ENCODE data around the gene CTNNBIP1. TPM values are rescaled to one million over a fixed set of nuclear protein-coding genes. Genes with fewer than 3 reads are reported as not detected.

The CTNNBIP1 gene
- total RNA-seq, 4 donors from 2014 or later = 17.0 to 27.2 (median 23.4) TPM

DNA sequence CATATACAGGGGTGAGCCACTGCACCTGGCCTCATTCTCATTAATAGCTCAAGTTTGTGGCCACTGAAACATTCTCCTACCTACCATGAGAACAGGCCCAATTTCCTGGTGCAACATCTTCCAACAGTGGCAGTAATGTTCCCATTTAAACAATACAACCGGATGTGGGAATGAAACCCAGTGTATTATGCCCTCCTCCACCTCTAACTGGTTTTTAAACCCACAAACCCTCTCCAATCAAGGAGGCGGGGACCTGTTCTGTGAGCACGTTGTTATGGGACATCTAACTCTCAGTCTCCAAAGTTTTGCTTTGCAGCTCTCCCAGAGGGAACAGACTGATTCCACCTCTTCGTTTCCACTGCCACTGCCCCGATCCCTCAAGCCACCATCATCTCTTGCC lies 2.6 kb downstream of the CTNNBIP1 start:
- DNase-seq (ENCODE audit: extremely low spot score) = no peak
- no peak overlapping the region for H3K4me3 ChIP-seq
- peaks cover 25 to 44% (median 30%) of the 10 kb centered on the region in 4 donors for H3K4me1 ChIP-seq
- H3K27me3 ChIP-seq = no peaks in the 10 kb centered on the region
- no peaks in the 10 kb centered on the region for H3K9me3 ChIP-seq
- no peak overlapping the region for H3K27ac ChIP-seq (replicated peaks in 1 of 4)
- H3K36me3 ChIP-seq = no peaks in the 10 kb centered on the region
- intact Hi-C loops (cut with DNase I) = no loop called here
- no peak for TF ChIP-seq POLR2AphosphoS5 (IDR thresholded peaks at IDR 0.05)
- WGBS = 79% methylated on average over 5 of the region's 5 CpGs

DNA sequence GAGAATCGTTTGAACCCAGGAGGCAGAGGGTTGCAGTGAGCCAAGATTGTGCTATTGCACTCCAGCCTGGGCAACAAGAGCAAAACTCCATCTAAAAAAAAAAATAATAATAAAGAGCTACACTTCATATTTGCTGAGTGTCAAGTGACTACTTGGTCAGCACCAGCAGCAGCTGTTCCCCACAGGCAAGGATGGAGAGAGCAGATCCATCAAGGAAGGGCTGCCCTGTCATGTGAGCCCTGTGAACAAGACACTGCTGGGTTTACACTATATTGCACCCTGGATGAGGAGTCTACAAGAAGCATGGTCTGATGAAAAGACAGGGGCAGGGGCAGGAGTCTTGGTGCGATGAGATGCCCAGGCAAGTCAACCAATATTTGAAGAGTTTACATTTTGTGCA lies 3.6 kb downstream of the CTNNBIP1 start:
- intact Hi-C loops (cut with DNase I) = no loop called here
- Histone ChIP-seq H3K27me3 (no peaks in the 10 kb centered on the region), H3K36me3 (no peaks in the 10 kb centered on the region), H3K4me1 (peaks cover 33 to 50% (median 36%) of the 10 kb centered on the region in 4 donors), H3K9me3 (no peaks in the 10 kb centered on the region), H3K4me3 (no peak overlapping the region), H3K27ac (replicated peaks in 1 of 4) (no peak overlapping the region)
- no peak for DNase-seq (ENCODE audit: extremely low spot score)
- TF ChIP-seq EP300 (IDR thresholded peaks at IDR 0.05) (no peak), POLR2AphosphoS5 (IDR thresholded peaks at IDR 0.05) (no peak), POLR2A (IDR thresholded peaks at IDR 0.05; ENCODE audit: low read depth) (no peak)
- TF ChIP-seq, protein P1, sequence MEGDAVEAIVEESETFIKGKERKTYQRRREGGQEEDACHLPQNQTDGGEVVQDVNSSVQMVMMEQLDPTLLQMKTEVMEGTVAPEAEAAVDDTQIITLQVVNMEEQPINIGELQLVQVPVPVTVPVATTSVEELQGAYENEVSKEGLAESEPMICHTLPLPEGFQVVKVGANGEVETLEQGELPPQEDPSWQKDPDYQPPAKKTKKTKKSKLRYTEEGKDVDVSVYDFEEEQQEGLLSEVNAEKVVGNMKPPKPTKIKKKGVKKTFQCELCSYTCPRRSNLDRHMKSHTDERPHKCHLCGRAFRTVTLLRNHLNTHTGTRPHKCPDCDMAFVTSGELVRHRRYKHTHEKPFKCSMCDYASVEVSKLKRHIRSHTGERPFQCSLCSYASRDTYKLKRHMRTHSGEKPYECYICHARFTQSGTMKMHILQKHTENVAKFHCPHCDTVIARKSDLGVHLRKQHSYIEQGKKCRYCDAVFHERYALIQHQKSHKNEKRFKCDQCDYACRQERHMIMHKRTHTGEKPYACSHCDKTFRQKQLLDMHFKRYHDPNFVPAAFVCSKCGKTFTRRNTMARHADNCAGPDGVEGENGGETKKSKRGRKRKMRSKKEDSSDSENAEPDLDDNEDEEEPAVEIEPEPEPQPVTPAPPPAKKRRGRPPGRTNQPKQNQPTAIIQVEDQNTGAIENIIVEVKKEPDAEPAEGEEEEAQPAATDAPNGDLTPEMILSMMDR (IDR thresholded peaks at IDR 0.05) = no peak
- WGBS = 91% methylated on average over 2 of the region's 2 CpGs

DNA sequence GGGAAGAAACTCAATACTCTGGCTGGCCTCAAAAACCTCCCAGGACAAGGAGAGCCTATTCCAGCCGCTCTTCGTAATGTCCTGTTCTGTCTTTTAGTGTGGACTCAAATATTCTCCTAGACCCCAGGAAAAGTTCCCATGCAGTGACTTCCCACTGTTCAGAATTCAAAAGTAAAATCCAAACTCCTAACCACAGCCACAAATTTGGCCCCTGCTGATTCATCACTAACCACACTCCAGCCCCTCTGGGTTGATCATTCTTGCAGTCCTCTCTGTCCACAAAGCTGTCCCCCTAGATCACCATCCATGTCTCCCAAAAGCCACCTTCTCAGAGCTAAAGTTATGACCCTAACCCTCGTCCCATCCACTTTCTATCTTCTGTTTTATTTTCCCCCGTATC lies 5.1 kb downstream of the CTNNBIP1 start:
- H3K9me3 ChIP-seq = no peaks in the 10 kb centered on the region
- no peak overlapping the region for H3K27ac ChIP-seq (replicated peaks in 1 of 4)
- H3K27me3 ChIP-seq = no peaks in the 10 kb centered on the region
- no peaks in the 10 kb centered on the region for H3K36me3 ChIP-seq
- H3K4me1 ChIP-seq = peaks cover 42 to 59% (median 45%) of the 10 kb centered on the region in 4 donors
- H3K4me3 ChIP-seq = no peak overlapping the region
- intact Hi-C loops (cut with DNase I) = no loop called here
- DNase-seq (ENCODE audit: extremely low spot score) = no peak
- TF ChIP-seq EP300 (IDR thresholded peaks at IDR 0.05) (no peak), POLR2A (IDR thresholded peaks at IDR 0.05; ENCODE audit: low read depth) (no peak), POLR2AphosphoS5 (IDR thresholded peaks at IDR 0.05) (no peak)
- TF ChIP-seq, protein P1 (IDR thresholded peaks at IDR 0.05) = no peak
- 65% methylated on average over 4 of the region's 4 CpGs for WGBS

DNA sequence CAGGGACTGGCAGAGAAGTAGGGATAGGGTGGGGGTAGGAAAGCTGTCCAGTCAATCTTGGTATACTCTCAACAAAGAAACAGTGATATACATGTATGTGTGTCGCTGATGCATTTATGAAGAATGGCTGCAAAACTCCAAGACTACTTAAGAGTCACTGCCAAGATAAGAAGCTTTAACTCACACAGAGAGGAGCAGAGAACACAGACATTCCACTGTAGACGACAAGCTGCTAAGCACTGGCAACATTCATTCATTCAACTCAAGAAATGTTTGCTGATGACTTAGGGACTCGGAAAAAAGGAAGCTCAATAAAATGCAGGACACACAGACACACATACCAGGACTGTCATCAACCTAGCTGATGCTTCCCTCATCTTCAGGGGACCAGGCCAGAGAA lies 5.5 kb downstream of the CTNNBIP1 start:
- TF ChIP-seq EP300 (IDR thresholded peaks at IDR 0.05) = no peak
- no peak for TF ChIP-seq POLR2A (IDR thresholded peaks at IDR 0.05; ENCODE audit: low read depth)
- no peak for TF ChIP-seq POLR2AphosphoS5 (IDR thresholded peaks at IDR 0.05)
- TF ChIP-seq, protein P1 (IDR thresholded peaks at IDR 0.05) = no peak
- H3K27ac ChIP-seq (replicated peaks in 1 of 4) = no peak overlapping the region
- H3K36me3 ChIP-seq = no peaks in the 10 kb centered on the region
- peaks cover 44 to 63% (median 47%) of the 10 kb centered on the region in 4 donors for H3K4me1 ChIP-seq
- intact Hi-C loops (cut with DNase I) = no loop called here
- no peak for DNase-seq (ENCODE audit: extremely low spot score)
- no peaks in the 10 kb centered on the region for H3K27me3 ChIP-seq
- H3K9me3 ChIP-seq = no peaks in the 10 kb centered on the region
- WGBS = 61% methylated on average over 3 of the region's 3 CpGs
- no peak overlapping the region for H3K4me3 ChIP-seq

DNA sequence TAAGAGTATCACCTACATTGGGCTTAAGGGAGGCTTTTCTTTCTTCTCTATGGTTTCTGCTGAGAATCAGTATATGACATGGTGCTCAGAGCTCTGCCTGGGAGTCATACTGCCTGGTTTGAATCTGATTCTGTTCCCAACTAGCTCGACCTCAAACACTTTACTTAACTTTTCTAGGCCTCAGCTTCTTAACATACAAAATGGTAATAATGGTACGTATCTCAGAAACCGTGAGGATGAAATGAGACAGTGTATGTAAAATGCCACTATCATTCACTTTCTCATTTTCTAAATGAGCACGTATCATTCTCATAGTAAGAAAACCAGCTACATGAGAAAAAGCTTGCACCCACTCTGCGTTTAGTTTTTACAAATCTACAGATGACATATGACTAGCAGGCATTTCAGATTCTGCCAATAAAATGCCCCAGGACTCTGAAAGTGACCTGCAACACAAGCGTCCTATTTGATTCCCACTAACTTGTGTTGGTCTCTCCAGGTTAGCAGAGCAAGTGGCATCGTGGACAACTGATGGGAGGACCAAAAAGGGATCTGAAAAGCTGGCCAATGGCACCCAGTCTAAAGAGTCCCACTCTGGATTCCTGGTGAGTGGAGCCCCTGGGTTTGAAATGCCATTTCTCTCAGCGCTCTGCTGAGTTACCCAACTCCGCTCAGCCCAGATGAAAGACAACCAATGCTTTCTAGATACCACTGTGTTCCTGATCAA lies 6.1 kb downstream of the CTNNBIP1 start:
- no peak for TF ChIP-seq POLR2A (IDR thresholded peaks at IDR 0.05; ENCODE audit: low read depth)
- TF ChIP-seq EP300 (IDR thresholded peaks at IDR 0.05) = no peak
- TF ChIP-seq POLR2AphosphoS5 (IDR thresholded peaks at IDR 0.05) = no peak
- TF ChIP-seq, protein P1 (IDR thresholded peaks at IDR 0.05) = no peak
- H3K4me3 ChIP-seq = no peak overlapping the region
- H3K4me1 ChIP-seq = peaks cover 37 to 58% (median 40%) of the 10 kb centered on the region in 4 donors
- intact Hi-C loops (cut with DNase I) = no loop called here
- no peaks in the 10 kb centered on the region for H3K27me3 ChIP-seq
- WGBS = 92% methylated on average over 8 of the region's 9 CpGs
- H3K36me3 ChIP-seq = no peaks in the 10 kb centered on the region
- no peaks in the 10 kb centered on the region for H3K9me3 ChIP-seq
- H3K27ac ChIP-seq (replicated peaks in 1 of 4) = no peak overlapping the region
- no peak for DNase-seq (ENCODE audit: extremely low spot score)

Data from esophagus muscularis mucosa (tissue), 4 donors.